Measurements from ENCODE around the gene C19orf53. TPM values are rescaled to one million over a fixed set of nuclear protein-coding genes. Genes with fewer than 3 reads are reported as not detected.

The C19orf53 gene
- total RNA-seq, 1 donor from 2014 or later: 68.3 TPM

Other genes starting within 250 kb of the C19orf53 start
- 21.9 TPM for gene MRI1, start 9.9 kb upstream of the C19orf53 start, total RNA-seq (ENCODE audit: unreplicated experiment)
- gene ZSWIM4, start 21.0 kb downstream of the C19orf53 start, total RNA-seq (ENCODE audit: unreplicated experiment): 46.0 TPM
- not detected for gene NANOS3, start 102.7 kb downstream of the C19orf53 start, total RNA-seq (ENCODE audit: unreplicated experiment)
- gene BRME1, start 131.7 kb downstream of the C19orf53 start, total RNA-seq (ENCODE audit: unreplicated experiment): 4.6 TPM
- 56.3 TPM for gene CC2D1A, start 131.7 kb downstream of the C19orf53 start, total RNA-seq (ENCODE audit: unreplicated experiment)
- gene PODNL1, start 164.0 kb downstream of the C19orf53 start, total RNA-seq (ENCODE audit: unreplicated experiment): 8.9 TPM
- gene DCAF15, start 178.1 kb downstream of the C19orf53 start, total RNA-seq (ENCODE audit: unreplicated experiment): 84.4 TPM
- gene RFX1, start 231.9 kb downstream of the C19orf53 start, total RNA-seq (ENCODE audit: unreplicated experiment): 9.4 TPM